Ovary (tissue), 9 donors: ENCODE results near the gene PPP1R13L. TPM values are rescaled to one million over a fixed set of nuclear protein-coding genes. Genes with fewer than 3 reads are reported as not detected.

Source experiments
- DNase-seq, 5 donors: peaks; one replicate each; pipeline ENCODE4 v3.0.0-alpha.2; 2019 to 2020
- H3K27ac ChIP-seq, 2 donors: fragments of 200-600 bp; one replicate each; pipeline versions ENCODE4 v1.5.1 to v1.8.0; 2019 to 2022
- H3K27me3 ChIP-seq: fragments of 200-600 bp; one replicate; pipeline ENCODE4 v1.8.0; 2022
- H3K36me3 ChIP-seq: fragments of 200-600 bp; sonication (generic); one replicate; pipeline ENCODE4 v1.5.1; 2019
- H3K4me1 ChIP-seq: one replicate; pipeline ENCODE4 v1.8.1; 2013; ENCODE audit warnings: mild to moderate bottlenecking, moderate library complexity; ENCODE audit not compliant: insufficient read depth
- H3K4me3 ChIP-seq: fragments of 200-600 bp; sonication (generic); one replicate; pipeline ENCODE4 v1.5.1; 2017
- H3K9me3 ChIP-seq, 2 donors: fragments of 200-600 bp in 1 of 2; sonication (generic) in 1 of 2; one replicate each; pipeline versions ENCODE4 v1.5.1 to v1.8.1; 2013 to 2019; ENCODE audit warnings: mild to moderate bottlenecking in 1 of 2, moderate library complexity in 1 of 2
- CTCF ChIP-seq, 3 donors: fragments of 450-650 bp in 2 of 3; fragments of 200-600 bp in 1 of 3; IDR thresholded peaks; one replicate each; pipeline versions ENCODE4 v1.5.1 to v1.8.0; 2016 to 2022; ENCODE audit warnings: antibody characterized with exemption in 3 of 3, mild to moderate bottlenecking in 1 of 3
- EP300 ChIP-seq: sonication (generic); formaldehyde crosslinking; IDR thresholded peaks from one replicate; pipeline ENCODE4 v1.6.1; 2017; ENCODE audit warnings: antibody characterized with exemption
- POLR2A ChIP-seq: fragments of 450-650 bp; IDR thresholded peaks from one replicate; pipeline ENCODE4 v1.6.1; 2017; ENCODE audit warnings: antibody characterized with exemption, mild to moderate bottlenecking, moderate library complexity
- WGBS, 3 donors: extraction: QIAGEN DNeasy Blood & Tissue Kit in 1 of 3; methylation state at CpG; one replicate each; pipeline versions ENCODE4 v1.1.5 to v1.1.7; 2013 to 2017; 5-methylcytosine and 5-hydroxymethylcytosine counted together
- intact Hi-C, 4 donors: fragments of 100-400 bp; cut with DNase I; formaldehyde crosslinking; loops; one replicate each; pipeline versions ENCODE4 v1.11.0 to v1.15.1; 2022 to 2023
- polyA plus RNA-seq, 2 donors: library from polyadenylated mRNA; stranded (reverse); fragments of 200-250 nt in 1 of 2; fragments of 350-450 nt in 1 of 2; fragmentation: Illumina TruSeq in 1 of 2; extraction: RNeasy Lipid Tissue Mini Kit (QIAGEN cat#74804) in 1 of 2; gene quantifications; one replicate each; pipeline ENCODE4 v1.2.3, GENCODE V29; 2013 to 2014
- total RNA-seq, 7 donors: library from RNA; depleted of rRNA in 2 of 7; stranded (reverse); fragments of >200 nt in 2 of 7; fragmentation: NEBNext Ultra II Directional in 3 of 7; extraction: Animal tissue kit (Norgen Biotek cat#: 25700) in 3 of 7; gene quantifications; one replicate each; pipeline versions ENCODE4 v1.1.0 to v1.2.4, GENCODE V29; 2016 to 2023
- donor health status: DM: no; HTN: no; CAD: no; lungs with moderate emphysema.
- donor health status: DM: no; HTN: no; CAD: no.
- donor health status: Bipolar disorder and iron deficiency.
- donor health status: DM: yes; HTN: yes; CAD: no.
- donor health status: DM: no; HTN: no; CAD: no.
- donor health status: DM: yes; HTN: yes; CAD: no.

Gene PPP1R13L
- total and polyA plus RNA-seq, 9 donors = 6.8 to 29.1 (median 13.3) TPM

- Histone ChIP-seq H3K36me3 (no peaks in the 10 kb centered on the region), H3K27ac (peak overlapping the region in 1 of 2 donors; percentile 87), H3K27me3 (no peaks in the 10 kb centered on the region), H3K4me3 (no peak overlapping the region), H3K9me3 (no peaks in the 10 kb centered on the region), H3K4me1 (peaks cover 12% of the 10 kb centered on the region)
- DNase-seq = no peak
- intact Hi-C loops = no loop called here
- WGBS, 3 donors = 90 to 92% (median 92%) methylated on average over 4 of the region's 4 CpGs
- TF ChIP-seq EP300 = no peak
Measured at GRCh38 chr19:45445139-45445538, 40.3 kb upstream of the PPP1R13L start.

- H3K36me3 ChIP-seq = no peaks in the 10 kb centered on the region
- intact Hi-C loops = no loop called here
- H3K27me3 ChIP-seq = no peaks in the 10 kb centered on the region
- H3K9me3 ChIP-seq = no peaks in the 10 kb centered on the region
- no peak for TF ChIP-seq CTCF (IDR thresholded peaks at IDR 0.05)
- no peak for TF ChIP-seq EP300
- no peak for TF ChIP-seq POLR2A
- WGBS, 3 donors = 7 to 13% (median 10%) methylated on average over 38 to 47 of the region's 47 CpGs
- peaks cover 12% of the 10 kb centered on the region for H3K4me1 ChIP-seq
- H3K4me3 ChIP-seq = peak overlapping the region; percentile 55
- H3K27ac ChIP-seq = peak overlapping the region; percentile 80 to 87
- DNase-seq = peak; percentile 95 to 99 (median 98)
Measured at GRCh38 chr19:45444318-45445041, 39.6 kb upstream of the PPP1R13L start.

- Histone ChIP-seq H3K36me3 (no peaks in the 10 kb centered on the region), H3K4me3 (peak overlapping the region; percentile 55), H3K4me1 (peaks cover 9% of the 10 kb centered on the region), H3K27ac (peak overlapping the region; percentile 80 to 87), H3K9me3 (no peaks in the 10 kb centered on the region), H3K27me3 (no peaks in the 10 kb centered on the region)
- TF ChIP-seq CTCF (IDR thresholded peaks at IDR 0.05) = no peak
- peak; percentile 83 for TF ChIP-seq EP300
- peak; percentile 93 for TF ChIP-seq POLR2A
- intact Hi-C loops = no loop called here
- WGBS, 3 donors = 0 to 1% (median 0%) methylated on average over 46 to 49 of the region's 49 CpGs
- DNase-seq = peak; percentile 95 to 99 (median 97)
Measured at GRCh38 chr19:45443462-45444317, 38.8 kb upstream of the PPP1R13L start.

- Histone ChIP-seq H3K4me1 (peaks cover 9% of the 10 kb centered on the region), H3K9me3 (no peaks in the 10 kb centered on the region), H3K36me3 (no peaks in the 10 kb centered on the region), H3K4me3 (peak overlapping the region; percentile 55), H3K27me3 (no peaks in the 10 kb centered on the region), H3K27ac (peak overlapping the region; percentile 71 to 87)
- 17 to 26% (median 17%) methylated on average over 15 of the region's 15 CpGs for WGBS, 3 donors
- TF ChIP-seq EP300 = peak; percentile 18
- no peak for TF ChIP-seq POLR2A
- intact Hi-C loops = no loop called here
- DNase-seq = peak in 2 of 5 donors; percentile 52 to 69
Measured at GRCh38 chr19:45442778-45443461, 38.1 kb upstream of the PPP1R13L start.

GRCh38 chr19:45442408-45442777 is 37.5 kb upstream of the PPP1R13L start:
- no peaks in the 10 kb centered on the region for H3K9me3 ChIP-seq
- H3K4me1 ChIP-seq = peaks cover 9% of the 10 kb centered on the region
- H3K27me3 ChIP-seq = no peaks in the 10 kb centered on the region
- 78 to 87% (median 79%) methylated on average over 2 of the region's 2 CpGs for WGBS, 3 donors
- intact Hi-C loops = no loop called here
- peak overlapping the region; percentile 71 to 87 for H3K27ac ChIP-seq
- TF ChIP-seq CTCF (IDR thresholded peaks at IDR 0.05) (no peak), EP300 (no peak), POLR2A (no peak)
- no peak overlapping the region for H3K4me3 ChIP-seq
- DNase-seq = no peak
- no peaks in the 10 kb centered on the region for H3K36me3 ChIP-seq
